Pancreas (tissue), 10 donors: ENCODE data around the gene GIMAP4. TPM values are rescaled to one million over a fixed set of nuclear protein-coding genes. Genes with fewer than 3 reads are reported as not detected.

Source experiments
- ATAC-seq, 4 donors: fragments of 200-7000 bp; cut with Tn5 transposase; one replicate each; pipeline versions ENCODE4 v1.8.0 to v1.9.1; 2020; ENCODE audit warnings: mild to moderate bottlenecking in 4 of 4, moderate library complexity in 4 of 4
- DNase-seq, 6 donors: peaks; one replicate each; pipeline ENCODE4 v3.0.0-alpha.2; 2020
- FAIRE-seq: peaks from 2 replicates; lab custom pipeline; 2012; peaks lifted over from hg19 to GRCh38; lab: Jason Lieb, UNC
- H3K27ac ChIP-seq, 4 donors: fragments of 200-600 bp; sonication (generic); 1 replicate in 3 of 4; 2 replicates in 1 of 4; pipeline versions ENCODE4 v1.5.0 to v1.8.0; 2020
- H3K27me3 ChIP-seq, 4 donors: fragments of 200-600 bp; one replicate each; pipeline ENCODE4 v1.8.0; 2021
- H3K36me3 ChIP-seq, 3 donors: fragments of 200-600 bp; sonication (generic) in 1 of 3; one replicate each; pipeline versions ENCODE4 v1.5.0 to v1.8.0; 2020 to 2021
- H3K4me1 ChIP-seq, 3 donors: fragments of 200-600 bp; one replicate each; pipeline ENCODE4 v1.8.0; 2021
- H3K4me3 ChIP-seq, 4 donors: fragments of 200-600 bp; sonication (generic) in 2 of 4; one replicate each; pipeline versions ENCODE4 v1.5.0 to v1.8.0; 2020 to 2021
- H3K9me3 ChIP-seq, 4 donors: fragments of 200-600 bp; one replicate each; pipeline ENCODE4 v1.8.0; 2021
- CTCF ChIP-seq, 4 donors: fragments of 200-600 bp; sonication (generic) in 3 of 4; IDR thresholded peaks; one replicate each; pipeline versions ENCODE4 v1.5.0 to v1.8.0; 2021; ENCODE audit warnings: antibody characterized with exemption in 4 of 4
- WGBS, 2 donors: extraction: QIAGEN DNeasy Blood & Tissue Kit; methylation state at CpG; one replicate each; pipeline ENCODE4 v1.1.7; 2013; 5-methylcytosine and 5-hydroxymethylcytosine counted together
- intact Hi-C, 3 donors: fragments of 100-400 bp; cut with DNase I; formaldehyde crosslinking; loops; one replicate each; pipeline versions ENCODE4 v1.11.1 to v1.14.2; 2022
- polyA plus RNA-seq, 2 donors: library from polyadenylated mRNA; stranded (reverse); fragments of 200-250 nt; gene quantifications; one replicate each; pipeline ENCODE4 v1.2.3, GENCODE V29; 2013
- total RNA-seq, 6 donors: library from RNA; stranded (reverse); fragmentation: NEBNext Ultra II Directional in 4 of 6; extraction: Animal tissue kit (Norgen Biotek cat#: 25700) in 4 of 6; gene quantifications; one replicate each; pipeline versions ENCODE4 v1.2.1 to v1.2.4, GENCODE V29; 2021 to 2023
- donor health status: healthy with polysubstance abuse.
- donor health status: DM: no; HTN: no; CAD: no; lungs with moderate emphysema.
- donor health status: DM: no; HTN: no; CAD: no.
- donor health status: control.
- donor health status: control.
- donor health status: Bipolar disorder and iron deficiency.
- donor health status: DM: yes; HTN: yes; CAD: no.
- donor health status: DM: no; HTN: no; CAD: no.
- donor health status: DM: no; HTN: no; CAD: no.
- donor health status: DM: yes; HTN: yes; CAD: no.

The GIMAP4 gene
- total and polyA plus RNA-seq, 8 donors: 3.1 to 15.3 (median 6.0) TPM

GRCh38 chr7:150620617-150621371, 53.6 kb downstream of the GIMAP4 start:
- no peak for FAIRE-seq
- no peak for ATAC-seq
- Histone ChIP-seq H3K9me3 (no peaks in the 10 kb centered on the region), H3K4me3 (no peak overlapping the region), H3K27me3 (no peaks in the 10 kb centered on the region), H3K27ac (no peak overlapping the region), H3K36me3 (no peaks in the 10 kb centered on the region), H3K4me1 (no peaks in the 10 kb centered on the region)
- intact Hi-C loops: no loop called here
- no peak for TF ChIP-seq CTCF (IDR thresholded peaks at IDR 0.05)
- 52 to 58% methylated on average over 3 of the region's 3 CpGs for WGBS, 2 donors
- no peak for DNase-seq

- no peaks in the 10 kb centered on the region for H3K9me3 ChIP-seq
- no peaks in the 10 kb centered on the region for H3K27me3 ChIP-seq
- ATAC-seq: no peak
- FAIRE-seq: no peak
- no peaks in the 10 kb centered on the region for H3K4me1 ChIP-seq
- DNase-seq: no peak
- TF ChIP-seq CTCF (IDR thresholded peaks at IDR 0.05): no peak
- 71% methylated on average over 1 of the region's 1 CpG for WGBS, 2 donors
- no peaks in the 10 kb centered on the region for H3K36me3 ChIP-seq
- intact Hi-C loops: no loop called here
- H3K27ac ChIP-seq: no peak overlapping the region
- no peak overlapping the region for H3K4me3 ChIP-seq
Measured at GRCh38 chr7:150621376-150621775, 54.2 kb downstream of the GIMAP4 start.

Other genes with a start within 250 kb of the GIMAP4 start
- gene LRRC61, start 244.0 kb upstream of the GIMAP4 start, total RNA-seq: 10 to 100 TPM in 1 of 6 donors, 1 to 10 TPM in 5; 7.1 to 10.3 (median 8.8) TPM
- 10 to 100 TPM in 1 of 2 donors, 1 to 10 TPM in 1; 7.1 to 11.2 TPM for gene LRRC61, start 244.0 kb upstream of the GIMAP4 start, polyA plus RNA-seq
- 10 to 100 TPM; 12.3 to 26.5 (median 17.7) TPM for gene ACTR3C, start 243.8 kb upstream of the GIMAP4 start, total RNA-seq
- 10 to 100 TPM in 1 of 2 donors, 1 to 10 TPM in 1; 9.0 to 10.9 TPM for gene ACTR3C, start 243.8 kb upstream of the GIMAP4 start, polyA plus RNA-seq
- 100 to 1,000 TPM; 125 to 408 (median 236) TPM for gene RARRES2, start 225.8 kb upstream of the GIMAP4 start, total RNA-seq
- 100 to 1,000 TPM; 184 to 246 TPM for gene RARRES2, start 225.8 kb upstream of the GIMAP4 start, polyA plus RNA-seq
- gene REPIN1, start 198.6 kb upstream of the GIMAP4 start, total RNA-seq: 10 to 100 TPM; 48.1 to 76.3 (median 63.2) TPM
- gene REPIN1, start 198.6 kb upstream of the GIMAP4 start, polyA plus RNA-seq: 10 to 100 TPM; 57.5 to 78.8 TPM
- gene ZNF775, start 188.1 kb upstream of the GIMAP4 start, total RNA-seq: 1 to 10 TPM; 2.0 to 3.9 (median 2.8) TPM
- 1 to 10 TPM; 3.2 to 7.4 TPM for gene ZNF775, start 188.1 kb upstream of the GIMAP4 start, polyA plus RNA-seq
- gene GIMAP8, start 116.8 kb upstream of the GIMAP4 start, total RNA-seq: 1 to 10 TPM in 5 of 6 donors, under 1 TPM in 1; 0.75 to 5.9 (median 1.8) TPM
- gene GIMAP8, start 116.8 kb upstream of the GIMAP4 start, polyA plus RNA-seq: 1 to 10 TPM; 2.2 to 3.1 TPM
- 1 to 10 TPM; 1.1 to 5.8 (median 3.9) TPM for gene GIMAP7, start 52.5 kb upstream of the GIMAP4 start, total RNA-seq
- gene GIMAP7, start 52.5 kb upstream of the GIMAP4 start, polyA plus RNA-seq: 10 to 100 TPM in 1 of 2 donors, 1 to 10 TPM in 1; 8.4 to 12.3 TPM
- 1 to 10 TPM; 2.2 to 7.7 (median 4.0) TPM for gene GIMAP6, start 65.0 kb downstream of the GIMAP4 start, total RNA-seq
- gene GIMAP6, start 65.0 kb downstream of the GIMAP4 start, polyA plus RNA-seq: 1 to 10 TPM; 2.9 to 5.7 TPM
- 1 to 10 TPM in 3 of 6 donors, under 1 TPM in 3; 0.51 to 6.2 (median 1.3) TPM for gene GIMAP2, start 118.3 kb downstream of the GIMAP4 start, total RNA-seq
- gene GIMAP2, start 118.3 kb downstream of the GIMAP4 start, polyA plus RNA-seq: 1 to 10 TPM; 1.7 to 2.3 TPM
- 1 to 10 TPM in 2 of 6 donors, under 1 TPM in 4; 0.39 to 1.5 (median 0.84) TPM for gene GIMAP1, start 149.2 kb downstream of the GIMAP4 start, total RNA-seq
- gene GIMAP1, start 149.2 kb downstream of the GIMAP4 start, polyA plus RNA-seq: 1 to 10 TPM; 1.5 to 2.0 TPM
- gene GIMAP5, start 170.0 kb downstream of the GIMAP4 start, total RNA-seq: 1 to 10 TPM in 5 of 6 donors, under 1 TPM in 1; 0.83 to 4.1 (median 2.8) TPM
- 10 to 100 TPM in 1 of 2 donors, 1 to 10 TPM in 1; 7.6 to 17.3 TPM for gene GIMAP5, start 170.0 kb downstream of the GIMAP4 start, polyA plus RNA-seq
- 10 to 100 TPM; 20.9 to 41.2 (median 30.5) TPM for gene TMEM176B, start 233.0 kb downstream of the GIMAP4 start, total RNA-seq
- 10 to 100 TPM; 16.4 to 83.9 TPM for gene TMEM176B, start 233.0 kb downstream of the GIMAP4 start, polyA plus RNA-seq
- 10 to 100 TPM; 13.8 to 27.7 (median 17.7) TPM for gene TMEM176A, start 233.4 kb downstream of the GIMAP4 start, total RNA-seq
- gene TMEM176A, start 233.4 kb downstream of the GIMAP4 start, polyA plus RNA-seq: 10 to 100 TPM; 17.4 to 66.9 TPM